Hematopoietic multipotent progenitor cell (in vitro differentiated cells): ENCODE data around the gene ADGRG6. TPM values are rescaled to one million over a fixed set of nuclear protein-coding genes. Genes with fewer than 3 reads are reported as not detected.
A peak's percentile ranks its signal among the peaks of the same experiment; 100 is the strongest.
"Not testable (repeated sequence)": the region's sequence is repeated elsewhere in the genome, so short reads cannot be mapped to it uniquely, and the experiment has no call there.

Experiments
- DNase-seq, 3 donors: peaks; one replicate each; pipeline ENCODE4 v3.0.0-alpha.2; 2011 to 2015; ENCODE audit warnings: low read depth in 2 of 3, low spot score in 2 of 3
- total RNA-seq: library from RNA; depleted of rRNA; stranded (reverse); fragments of >200 nt; gene quantifications from one replicate; pipeline ENCODE4 v1.2.3, GENCODE V29; 2012

Gene ADGRG6
- total RNA-seq, 1 donor, result 57.1 TPM

DNA sequence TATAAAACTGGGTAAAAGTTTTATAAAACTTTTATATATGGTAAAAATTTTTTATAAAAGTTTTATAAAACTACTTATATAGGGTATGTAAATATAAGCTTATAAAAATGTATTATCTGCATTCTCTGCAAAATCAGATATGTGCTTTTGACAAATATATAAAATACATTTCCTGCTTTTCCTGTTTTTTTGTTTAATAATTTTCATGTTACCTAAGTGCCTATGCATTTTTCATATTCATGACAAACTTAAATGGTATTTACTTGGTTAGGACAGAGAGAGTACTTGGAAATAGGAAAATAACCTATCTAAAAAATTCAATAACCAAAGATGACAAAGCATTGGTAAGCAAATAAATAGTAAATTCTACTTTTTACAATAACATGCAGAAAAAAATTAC lies 41.2 kb downstream of the ADGRG6 start:
- no peak for DNase-seq

DNA sequence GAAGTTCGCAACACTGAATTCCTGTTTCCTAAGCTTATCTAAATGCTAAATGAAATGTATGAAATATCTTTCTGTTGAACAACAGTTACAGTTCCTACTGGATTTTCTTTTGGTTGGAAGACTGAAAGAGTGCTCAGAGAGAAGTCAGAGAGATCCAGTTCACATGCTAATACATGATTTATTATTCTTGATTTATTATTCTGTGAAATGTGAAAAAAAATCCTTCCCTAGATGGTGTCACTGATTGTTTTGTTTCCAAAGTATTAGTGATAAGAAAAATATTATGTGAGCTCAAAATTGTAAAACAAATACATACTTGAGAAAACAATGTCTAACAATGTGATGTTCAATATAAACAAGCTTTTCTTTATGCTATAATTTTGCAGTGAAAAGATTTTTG lies 42.1 kb downstream of the ADGRG6 start:
- no peak for DNase-seq

DNA sequence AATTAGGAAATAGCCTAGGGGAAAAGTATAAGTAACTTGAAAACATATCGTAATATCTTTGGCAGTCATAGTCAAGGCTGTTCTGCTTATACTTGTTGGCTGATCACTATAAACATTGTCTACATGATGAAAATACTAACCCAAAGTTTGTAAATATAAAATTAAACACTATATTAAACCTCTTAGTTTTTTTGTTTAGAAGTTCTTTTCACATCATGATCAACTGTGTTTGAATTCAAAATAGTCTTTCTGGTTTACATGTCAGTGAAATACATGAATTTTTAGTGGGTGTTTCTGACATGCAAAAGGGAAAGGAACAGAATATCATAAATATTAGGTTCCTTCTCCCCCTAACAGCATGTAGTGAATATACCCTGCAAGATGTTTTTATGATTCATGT lies 43.5 kb downstream of the ADGRG6 start:
- no peak for DNase-seq

DNA sequence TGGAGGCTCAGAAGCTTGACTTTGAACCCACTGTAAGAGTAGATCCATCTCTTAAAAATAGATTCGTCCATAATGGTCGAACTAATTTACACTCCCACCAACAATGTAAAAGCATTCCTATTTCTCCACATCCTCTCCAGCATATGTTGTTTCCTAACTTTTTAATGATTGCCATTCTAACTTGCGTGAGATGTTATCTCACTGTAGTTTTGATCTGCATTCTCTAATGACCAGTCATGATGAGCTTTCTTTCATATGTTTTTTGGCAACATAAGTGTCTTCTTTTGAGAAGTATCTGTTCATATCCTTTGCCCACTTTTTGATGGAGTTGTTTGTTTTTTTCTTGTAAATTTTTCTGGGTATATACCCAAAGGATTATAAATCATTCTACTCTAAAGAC lies 44.4 kb downstream of the ADGRG6 start:
- not testable (repeated sequence) for DNase-seq

DNA sequence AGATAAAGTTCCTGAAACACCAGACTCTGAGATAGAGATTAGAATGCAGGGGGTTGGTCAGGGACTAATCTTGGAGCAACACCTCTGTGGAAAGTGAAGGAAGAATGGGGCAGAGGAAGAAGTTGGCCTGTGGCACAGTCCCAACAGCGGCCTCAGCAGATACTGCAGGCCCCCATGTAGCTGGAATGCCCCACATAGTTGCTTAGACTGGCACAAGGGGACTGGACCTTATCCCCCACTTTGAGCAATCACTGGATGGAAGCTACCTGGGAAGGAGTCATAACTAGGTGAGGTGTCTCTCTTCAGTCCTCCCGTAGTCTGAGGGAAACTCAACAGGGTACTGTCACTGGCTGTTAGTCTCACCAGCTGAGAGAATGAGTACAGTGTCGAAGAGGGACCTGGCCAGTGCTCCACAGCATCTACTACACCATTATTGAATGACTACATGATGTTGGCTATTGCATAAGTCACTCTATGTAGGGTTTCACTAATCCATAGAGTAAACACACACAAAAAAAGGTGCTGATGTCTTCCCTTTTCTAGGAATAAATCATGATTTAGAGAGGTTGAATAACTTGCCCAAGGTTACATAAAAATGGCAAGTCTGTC lies 47.5 kb downstream of the ADGRG6 start:
- no peak for DNase-seq

DNA sequence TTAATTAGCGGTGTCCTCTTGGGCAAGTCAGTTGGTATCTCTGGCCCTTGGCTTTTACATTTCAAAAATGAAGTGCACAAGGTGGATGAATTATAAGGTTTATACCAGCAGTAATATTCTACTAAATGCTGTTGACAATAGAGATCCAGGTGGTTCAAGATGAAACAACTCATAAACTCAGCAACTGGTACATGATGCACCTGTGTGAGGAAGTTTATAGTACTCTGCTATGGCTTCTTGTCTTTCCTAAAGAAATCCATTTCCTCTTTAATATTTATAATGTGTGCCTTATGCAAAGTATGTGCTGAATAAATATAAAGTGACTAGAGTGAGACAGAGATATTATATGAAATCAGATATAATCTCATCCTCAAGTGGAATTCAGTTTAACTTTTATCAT lies 48.5 kb downstream of the ADGRG6 start:
- no peak for DNase-seq

DNA sequence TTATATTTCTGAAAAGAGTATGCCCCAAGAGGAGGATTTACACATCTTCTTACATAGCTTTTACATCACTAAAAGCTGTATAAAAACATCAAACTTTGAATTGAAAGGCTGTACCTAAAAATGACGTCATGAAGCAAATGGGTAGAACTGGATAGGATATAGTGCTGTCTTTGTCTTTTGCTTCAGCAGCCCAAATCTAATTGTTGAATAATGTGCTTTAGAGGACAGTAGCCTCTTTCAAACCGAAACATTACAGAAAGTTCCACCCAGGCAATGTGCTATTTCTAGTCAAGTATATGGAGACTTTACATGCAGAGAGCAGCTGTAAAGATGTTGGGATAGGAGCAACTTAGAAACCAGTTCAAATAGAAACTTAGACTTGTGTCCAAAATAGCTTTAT lies 51.9 kb downstream of the ADGRG6 start:
- DNase-seq, result no peak

DNA sequence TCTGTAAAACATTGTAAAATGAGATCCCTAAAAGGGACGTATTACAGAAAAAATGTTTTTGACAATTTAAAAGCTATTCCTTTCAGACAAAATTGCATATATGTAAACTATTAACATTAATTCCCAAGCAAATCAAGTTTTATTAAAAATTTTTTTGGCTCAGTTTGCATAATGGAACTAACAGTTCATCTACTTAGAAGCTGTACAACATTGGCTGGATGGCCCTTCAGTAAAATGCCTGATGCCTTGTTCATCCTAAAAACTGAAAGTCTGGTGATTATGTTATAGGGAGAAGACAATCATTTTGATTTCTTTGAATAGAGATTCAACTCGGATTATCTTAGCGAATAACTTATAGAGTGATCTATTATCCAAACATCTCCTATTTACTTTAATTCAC lies 52.8 kb downstream of the ADGRG6 start:
- DNase-seq, result no peak

DNA sequence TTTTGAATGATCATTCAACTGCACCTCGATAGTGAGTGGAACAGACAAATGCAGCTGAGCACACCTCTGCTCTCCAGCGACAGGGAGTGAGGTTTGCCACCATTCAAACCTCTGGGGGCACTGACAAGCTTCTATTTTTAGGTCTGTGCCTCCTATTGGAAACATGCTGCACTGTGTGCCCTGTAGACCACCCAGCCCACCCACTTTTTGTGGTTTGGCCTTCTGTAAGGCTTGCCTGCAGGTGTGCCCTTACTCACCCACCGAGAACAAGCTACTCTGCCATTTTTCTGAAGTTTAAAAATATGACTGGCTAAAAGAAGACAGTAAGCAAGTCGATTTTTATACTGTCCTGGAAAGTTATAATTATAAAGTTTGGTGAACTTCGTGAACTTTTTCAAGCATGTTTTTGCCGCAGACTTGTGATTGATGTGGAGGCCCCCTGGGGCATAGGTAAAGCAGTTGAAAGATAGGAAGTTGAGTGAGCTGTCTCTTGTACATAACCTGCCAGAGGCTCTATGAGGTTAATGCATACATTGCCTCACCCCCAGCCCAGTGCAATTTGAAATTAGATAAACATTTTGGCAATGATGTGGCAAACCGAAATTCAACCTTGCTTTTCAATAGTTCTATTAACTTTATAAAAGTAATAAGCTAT lies 53.8 kb downstream of the ADGRG6 start:
- peak in 2 of 3 donors; percentile 41 to 67 for DNase-seq

DNA sequence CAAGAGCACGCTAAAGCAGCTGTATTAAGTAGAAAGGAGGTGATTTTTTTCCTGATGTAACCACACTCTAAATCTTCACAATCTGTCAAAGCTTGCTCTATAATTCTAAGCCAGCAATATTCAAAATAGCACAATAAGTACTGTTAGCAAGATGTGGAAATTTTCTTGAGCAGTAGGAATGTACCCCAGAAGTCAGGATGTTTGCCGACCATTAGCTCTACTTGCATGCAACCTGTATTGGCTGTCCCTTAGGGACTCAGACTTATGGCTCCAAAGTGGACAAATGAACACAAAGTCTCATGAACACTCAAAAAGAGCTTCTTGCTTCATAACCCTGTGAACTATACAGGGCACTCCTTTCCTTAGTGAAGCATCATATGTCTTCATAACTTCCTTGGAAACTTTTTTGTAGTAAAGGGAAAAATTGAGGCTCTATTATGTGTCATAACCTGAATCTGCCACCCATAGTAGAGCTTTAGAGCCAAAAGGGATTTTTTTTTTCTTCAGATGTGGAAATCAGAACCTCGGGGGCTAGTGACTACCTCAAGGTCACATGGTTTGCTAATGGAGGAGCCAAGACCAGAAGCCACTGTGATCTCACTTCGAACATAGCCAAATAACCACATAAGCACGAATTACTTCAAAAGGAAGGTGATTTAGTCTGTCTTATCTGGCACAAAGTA lies 54.5 kb downstream of the ADGRG6 start:
- DNase-seq, result peak in 1 of 3 donors; percentile 37

DNA sequence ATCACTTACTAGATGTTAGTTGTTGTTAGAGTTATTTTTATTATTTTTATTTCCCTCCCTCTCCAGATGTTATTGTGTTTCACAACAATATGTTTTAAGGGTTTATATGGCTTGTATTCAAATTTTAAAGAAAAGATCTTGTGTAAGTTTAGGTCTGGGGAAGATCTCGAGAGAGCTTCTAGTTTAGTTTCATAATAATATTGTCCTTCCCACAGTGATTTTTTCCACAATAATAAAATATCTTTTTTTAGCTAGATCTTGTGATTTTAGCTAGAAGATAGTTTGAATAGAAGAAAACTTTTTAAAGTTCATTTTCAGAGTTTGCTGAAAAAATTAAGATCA lies 55.0 kb downstream of the ADGRG6 start:
- no peak for DNase-seq

DNA sequence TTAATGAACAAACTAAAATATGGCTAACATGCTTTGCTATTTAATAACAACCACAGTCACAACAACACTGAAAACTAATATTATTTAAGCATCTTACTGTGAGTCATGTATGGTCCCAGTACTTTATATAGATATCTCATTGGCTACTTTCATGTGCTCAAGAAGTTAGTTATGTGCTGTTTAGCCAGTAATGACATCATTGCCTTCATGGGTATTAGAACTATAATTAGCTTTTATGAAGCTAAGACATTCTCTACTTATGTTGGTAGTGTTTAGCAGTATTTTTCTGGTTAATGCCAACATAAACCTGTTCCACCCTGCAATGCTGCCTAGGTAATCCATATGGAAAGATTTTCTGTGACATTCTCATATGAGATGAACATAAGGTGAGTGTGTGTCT lies 56.1 kb downstream of the ADGRG6 start:
- no peak for DNase-seq

DNA sequence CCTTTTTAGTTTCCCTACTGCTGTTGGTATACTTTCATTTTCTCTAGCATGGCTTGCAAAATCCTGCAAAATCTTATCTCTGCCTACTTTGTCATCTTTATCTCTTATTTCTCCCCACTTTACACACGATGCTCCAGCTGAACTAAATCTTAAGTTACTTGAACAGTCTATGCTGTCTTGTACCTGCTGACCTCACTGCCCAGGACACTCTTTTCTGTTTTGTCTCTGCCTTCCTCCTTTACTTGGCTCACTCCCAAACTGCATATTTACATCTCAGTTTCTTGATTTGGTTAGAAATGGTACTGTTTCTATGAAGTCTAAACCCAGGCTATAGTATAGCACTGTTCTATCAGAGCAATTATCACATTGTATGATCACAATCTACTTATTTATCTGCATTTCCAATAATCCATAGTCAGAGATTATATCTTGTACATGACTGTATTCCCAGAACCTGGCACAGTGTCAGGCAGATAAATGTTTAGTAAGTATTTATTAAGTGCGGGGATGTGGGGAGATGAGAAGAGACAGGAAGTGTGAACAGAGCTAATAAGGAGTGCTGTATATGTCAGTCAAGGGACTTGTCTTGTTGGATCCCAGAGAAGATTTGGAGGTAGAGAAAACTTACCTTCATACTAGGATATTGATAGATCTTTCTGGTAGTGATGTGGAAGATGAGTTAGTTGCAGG lies 57.6 kb downstream of the ADGRG6 start:
- no peak for DNase-seq

DNA sequence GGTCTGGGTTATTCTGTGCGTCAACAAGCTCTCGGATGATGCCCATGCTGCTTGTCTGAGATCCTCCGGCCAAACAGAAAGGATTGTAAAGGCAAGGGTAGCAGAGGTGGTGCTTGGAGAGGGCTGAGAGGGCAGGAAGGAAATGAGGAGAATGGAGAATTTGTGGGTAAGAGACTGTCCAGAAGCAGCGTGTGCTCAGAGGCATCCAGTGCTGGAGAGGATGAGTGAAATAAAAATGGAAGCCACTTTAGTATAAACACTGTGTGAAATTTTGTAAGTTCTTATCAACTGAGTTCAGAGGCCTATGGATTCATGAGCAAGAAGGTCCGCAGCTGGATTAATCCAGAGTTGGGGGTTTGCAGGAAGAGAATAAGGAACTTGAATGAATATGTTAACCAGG lies 59.5 kb downstream of the ADGRG6 start:
- DNase-seq, result no peak

DNA sequence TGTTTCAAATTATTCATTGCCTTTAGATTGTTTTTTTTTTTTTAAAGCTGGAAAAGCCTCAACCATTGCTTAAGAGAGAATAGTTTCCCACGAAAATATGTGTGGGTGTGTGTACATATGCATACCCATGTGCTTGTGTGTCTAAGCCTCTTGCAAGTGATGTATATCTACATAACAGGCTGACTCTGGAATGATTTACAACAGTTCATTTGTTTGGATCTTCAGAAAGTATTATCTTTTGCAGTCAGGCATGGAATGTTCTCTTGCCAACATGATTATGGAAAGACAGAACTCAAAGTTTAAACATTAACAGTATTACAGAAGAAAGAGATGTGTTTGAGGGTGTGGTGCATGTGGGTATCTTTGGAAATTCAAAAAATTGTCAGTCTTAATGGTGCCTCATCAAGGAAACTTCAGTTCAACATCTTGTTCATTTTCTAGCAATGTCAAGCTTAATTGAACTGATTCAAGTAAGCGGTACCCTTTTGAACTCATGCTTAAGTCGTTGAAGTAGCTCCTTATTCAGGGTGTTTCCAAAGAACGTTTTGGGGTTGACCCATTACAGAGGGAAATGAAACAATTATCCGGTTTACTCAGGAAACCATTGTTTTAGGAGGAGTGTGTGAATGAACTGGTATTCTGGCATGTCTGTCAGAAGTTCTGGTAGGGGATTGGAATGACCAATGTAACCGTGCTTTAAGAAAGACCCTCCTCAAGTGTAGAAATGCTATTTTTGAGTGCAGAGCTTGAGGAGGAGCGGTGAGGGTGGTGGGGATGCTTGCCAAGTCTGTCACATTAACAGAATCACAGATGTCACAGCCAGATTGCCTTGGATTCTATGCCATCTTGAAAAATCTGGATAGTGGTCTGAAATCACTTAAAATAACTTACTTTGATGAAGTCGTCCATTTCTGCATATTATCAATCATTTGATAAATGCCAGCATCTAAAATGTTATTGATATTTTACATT lies 60.3 kb downstream of the ADGRG6 start:
- no peak for DNase-seq

DNA sequence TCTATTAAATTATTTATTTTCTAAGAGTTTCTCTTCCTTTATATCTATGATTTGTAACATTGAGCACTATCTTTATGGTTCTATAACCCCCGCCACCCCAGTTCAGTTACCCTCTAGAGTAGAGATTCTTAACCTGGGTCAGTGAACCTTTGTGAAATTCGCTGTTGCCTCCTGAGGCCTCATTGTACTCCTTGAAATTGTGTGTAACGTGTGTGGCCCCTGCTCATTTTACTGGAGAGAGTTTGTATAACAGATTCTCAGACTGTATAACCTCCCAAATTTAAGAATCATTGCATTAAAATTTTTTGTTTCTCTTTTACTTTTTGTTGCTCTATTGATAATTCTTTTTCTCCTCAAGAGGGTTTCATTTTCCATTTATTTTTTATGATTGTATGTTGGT lies 65.3 kb downstream of the ADGRG6 start:
- DNase-seq, result no peak

DNA sequence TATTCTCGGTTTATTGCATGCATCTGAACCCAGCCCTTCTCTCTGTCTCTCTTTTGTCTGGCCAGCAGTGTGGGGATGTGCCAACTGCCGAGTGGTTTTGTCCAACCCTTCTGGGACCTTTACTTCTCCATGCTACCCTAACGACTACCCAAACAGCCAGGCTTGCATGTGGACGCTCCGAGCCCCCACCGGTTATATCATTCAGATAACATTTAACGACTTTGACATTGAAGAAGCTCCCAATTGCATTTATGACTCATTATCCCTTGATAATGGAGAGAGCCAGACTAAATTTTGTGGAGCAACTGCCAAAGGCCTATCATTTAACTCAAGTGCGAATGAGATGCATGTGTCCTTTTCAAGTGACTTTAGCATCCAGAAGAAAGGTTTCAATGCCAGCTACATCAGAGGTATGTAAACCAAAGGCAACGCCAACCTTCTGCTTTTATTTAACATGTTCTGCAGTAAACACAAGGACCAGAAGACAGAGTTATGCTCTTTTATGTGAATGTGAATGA lies 65.8 kb downstream of the ADGRG6 start:
- DNase-seq, result no peak

DNA sequence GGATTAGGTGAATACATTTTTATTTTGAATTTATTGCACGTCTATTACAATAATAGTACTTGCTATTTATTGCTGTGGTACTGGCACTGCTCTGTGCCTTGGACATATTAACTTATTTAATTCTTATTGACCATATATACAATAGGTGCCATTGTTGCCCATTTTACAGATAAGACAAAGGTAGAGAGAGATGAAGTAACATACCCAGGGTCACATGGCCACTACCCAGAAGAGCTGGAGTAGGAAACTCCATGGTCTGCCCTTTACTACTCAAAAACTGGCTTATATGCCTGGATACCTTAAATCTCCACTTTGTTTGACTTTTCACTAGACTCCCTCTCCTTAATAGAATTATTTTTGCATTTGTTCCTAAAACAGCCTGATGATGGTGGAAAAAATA lies 67.5 kb downstream of the ADGRG6 start:
- DNase-seq, result no peak

DNA sequence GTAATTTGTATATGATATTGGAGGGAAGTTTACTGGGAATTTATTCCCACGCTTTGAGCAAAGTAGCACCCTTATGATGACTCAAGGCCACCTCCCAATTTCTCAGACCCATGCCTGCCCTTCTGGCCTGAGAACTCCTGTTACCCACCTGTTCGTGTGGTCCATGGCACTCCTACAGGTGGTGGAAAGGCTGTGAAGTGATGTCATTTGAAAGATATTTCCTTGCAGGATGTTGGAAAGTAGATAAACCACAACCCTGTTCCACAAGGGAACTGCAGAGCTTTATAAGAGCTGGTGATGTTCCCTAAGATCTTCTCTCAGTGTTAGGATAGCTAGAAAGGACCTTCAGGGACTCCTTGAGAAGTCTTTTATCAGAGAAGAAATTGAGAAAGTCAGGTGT lies 70.5 kb downstream of the ADGRG6 start:
- no peak for DNase-seq

DNA sequence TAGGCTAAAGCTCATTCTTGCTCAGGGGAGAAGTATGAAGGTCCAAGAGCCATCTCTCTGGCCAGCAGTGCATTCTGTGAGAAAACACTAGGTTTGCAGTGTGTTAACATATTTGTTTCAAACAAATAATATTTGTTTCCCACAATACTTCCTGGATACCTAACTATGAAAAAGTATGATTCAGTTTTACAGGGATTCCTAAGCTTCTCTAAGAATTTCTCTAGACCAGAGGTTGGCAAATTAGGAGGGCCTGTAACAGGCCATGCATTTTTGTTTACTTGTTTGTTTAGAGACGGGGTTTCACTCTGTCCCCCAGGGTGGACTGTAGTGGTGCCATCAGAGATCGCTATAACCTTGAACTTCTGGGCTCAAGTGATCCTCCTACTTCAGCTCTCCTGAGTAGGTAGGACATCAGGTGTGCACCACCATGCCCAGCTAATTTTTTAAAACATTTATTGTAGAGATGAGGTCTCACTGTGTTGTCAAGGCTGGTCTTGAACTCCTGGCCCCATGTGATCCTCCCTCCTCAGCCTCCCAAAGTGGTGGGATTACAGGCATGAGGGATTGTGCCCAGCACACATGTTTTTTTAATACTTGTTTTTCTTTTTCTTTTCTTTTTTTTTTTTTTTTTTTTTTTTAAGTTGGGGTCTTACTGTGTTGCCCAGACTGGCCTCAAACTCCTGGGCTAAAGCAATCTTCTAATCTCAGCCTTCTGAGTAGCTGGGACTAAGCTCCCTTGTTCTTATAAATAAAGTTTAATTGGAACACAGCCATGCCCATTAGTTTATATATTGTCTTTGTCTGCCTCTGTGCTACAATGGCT lies 71.7 kb downstream of the ADGRG6 start:
- no peak for DNase-seq
